ENCODE data around the gene ST6GALNAC5. TPM values are rescaled to one million over a fixed set of nuclear protein-coding genes. Genes with fewer than 3 reads are reported as not detected.
A peak's percentile ranks its signal among the peaks of the same experiment; 100 is the strongest.
"Not testable (repeated sequence)": the region's sequence is repeated elsewhere in the genome, so short reads cannot be mapped to it uniquely, and the experiment has no call there.

The ST6GALNAC5 gene
- total RNA-seq (ENCODE audit: insufficient read depth, low replicate concordance) = 166 TPM

DNA sequence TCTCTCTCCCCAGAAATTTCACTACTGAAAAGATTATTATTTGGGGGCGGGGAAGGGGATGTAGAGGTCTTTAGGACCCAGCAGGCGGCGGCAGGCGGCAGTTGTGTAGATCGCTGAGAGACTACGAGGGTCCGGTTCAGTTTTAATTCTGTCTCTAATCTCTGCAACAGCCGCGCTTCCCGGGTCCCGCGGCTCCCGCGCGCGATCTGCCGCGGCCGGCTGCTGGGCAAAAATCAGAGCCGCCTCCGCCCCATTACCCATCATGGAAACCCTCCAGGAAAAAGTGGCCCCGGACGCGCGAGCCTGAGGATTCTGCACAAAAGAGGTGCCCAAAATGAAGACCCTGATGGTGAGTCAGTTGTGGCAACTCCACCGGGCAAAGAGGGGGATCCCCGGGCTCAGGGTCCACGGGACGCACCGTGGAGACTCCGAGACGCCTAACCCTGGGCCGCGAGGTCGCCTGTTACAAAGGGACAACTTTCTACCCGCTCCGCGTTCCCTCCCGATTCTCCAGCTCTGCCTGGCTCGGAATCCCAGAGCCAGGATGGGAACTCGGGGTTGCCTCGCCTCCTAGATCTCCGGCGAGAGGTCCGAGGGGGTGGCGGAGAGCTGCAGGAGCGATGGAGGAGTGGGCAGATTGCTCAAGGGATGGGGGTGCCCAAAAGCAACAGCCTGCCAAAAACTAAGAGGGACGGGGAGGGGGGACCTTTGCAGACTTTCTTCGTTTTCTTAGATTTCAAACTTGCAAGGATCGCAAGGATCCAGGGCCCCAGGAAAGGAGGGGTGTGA, at the start of gene ST6GALNAC5:
Gene ST6GALNAC5 (plus strand): TSS at position 139 of the 789 bp plus-strand sequence.
- DNase-seq (ENCODE audit: low spot score) = peak; percentile 58

DNA sequence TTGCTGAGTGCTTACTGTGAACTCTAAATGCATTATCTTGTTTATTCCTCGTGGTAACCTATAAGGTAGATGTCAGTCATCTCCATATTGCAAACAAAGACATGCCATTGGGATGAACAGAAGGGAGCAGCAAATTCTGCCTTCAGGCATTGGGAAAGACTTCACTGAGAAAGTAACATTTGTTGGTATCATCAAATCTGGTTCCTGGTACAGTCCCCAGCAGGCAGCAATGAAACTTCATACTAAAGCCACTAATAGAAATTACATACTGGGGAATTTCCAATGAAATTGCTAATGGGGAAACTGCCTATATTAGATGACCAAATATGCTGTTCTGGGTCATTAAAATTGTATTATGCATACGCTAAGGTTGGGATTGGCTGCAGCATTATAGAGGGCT, 47.3 kb upstream of the ST6GALNAC5 start:
- DNase-seq (ENCODE audit: low spot score) = no peak

DNA sequence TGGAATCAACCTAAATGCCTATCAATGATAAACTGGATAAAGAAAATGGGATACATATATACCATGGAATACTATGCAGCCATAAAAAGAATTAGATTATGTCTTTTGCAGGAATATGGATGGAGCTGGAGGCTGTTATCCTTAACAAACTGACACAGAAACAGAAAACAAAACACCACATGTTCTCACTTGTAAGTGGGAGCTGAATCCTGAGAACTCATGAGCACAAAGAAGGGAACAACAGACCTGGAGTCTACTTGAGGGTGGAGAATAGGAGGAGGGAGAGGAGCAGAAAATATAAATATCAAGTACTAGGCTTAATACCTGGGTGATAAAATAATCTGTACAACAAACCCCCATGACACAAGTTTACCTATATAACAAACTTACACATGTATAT, 44.3 kb upstream of the ST6GALNAC5 start:
- DNase-seq (ENCODE audit: low spot score) = not testable (repeated sequence)

DNA sequence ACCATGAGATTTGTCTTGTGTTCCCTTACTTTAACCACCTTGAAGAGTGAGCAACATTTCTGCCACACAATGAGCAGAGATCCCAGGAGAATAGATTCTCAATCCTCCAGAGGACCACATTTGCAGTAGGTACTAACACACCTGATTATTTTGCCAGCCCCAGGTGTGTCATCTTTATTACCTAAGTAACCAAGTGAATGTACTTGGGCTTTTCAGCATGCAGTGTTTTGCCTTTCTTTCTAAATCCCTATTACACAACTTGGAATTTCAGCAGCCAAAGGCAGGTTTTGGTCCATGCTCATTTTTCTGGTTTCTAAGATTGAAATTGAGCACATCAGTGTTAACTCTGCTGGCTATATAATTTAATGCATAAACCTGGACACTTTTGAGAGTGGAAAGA, 43.2 kb upstream of the ST6GALNAC5 start:
- no peak for DNase-seq (ENCODE audit: low spot score)

DNA sequence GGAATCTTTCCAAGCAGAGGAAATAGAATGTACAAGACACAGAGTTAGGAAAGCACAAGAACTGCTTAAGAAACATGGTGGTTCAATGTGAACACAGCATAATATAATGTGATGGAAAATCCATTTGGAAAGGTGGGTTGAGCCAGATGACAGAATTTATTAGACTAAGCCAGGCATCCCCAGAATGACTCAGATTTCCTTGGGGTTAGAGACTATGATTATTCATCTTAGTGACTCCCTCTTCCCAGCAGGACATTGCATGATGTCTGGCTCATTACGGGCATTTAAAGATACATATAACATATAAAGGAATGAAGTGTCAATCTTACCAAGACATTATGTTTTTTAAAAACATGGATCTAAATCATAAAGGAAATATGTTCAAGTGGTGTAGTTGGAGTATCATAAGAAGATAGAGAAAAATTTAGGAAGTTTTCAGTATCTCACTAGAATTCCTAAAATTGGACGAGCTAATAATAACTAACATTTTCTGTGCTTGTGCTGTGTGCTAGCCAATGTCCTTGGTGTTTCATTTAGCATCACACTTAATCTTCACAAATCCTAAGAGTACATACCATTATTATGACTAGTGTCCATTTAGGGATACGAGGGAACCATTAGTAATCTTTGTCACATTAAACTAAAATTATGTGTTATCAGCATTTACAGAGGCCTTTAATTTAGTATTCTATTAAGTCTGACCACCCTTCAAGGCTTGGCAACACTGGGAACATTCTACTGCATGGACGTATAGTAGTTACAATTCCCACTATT, 41.0 kb upstream of the ST6GALNAC5 start:
- no peak for DNase-seq (ENCODE audit: low spot score)

DNA sequence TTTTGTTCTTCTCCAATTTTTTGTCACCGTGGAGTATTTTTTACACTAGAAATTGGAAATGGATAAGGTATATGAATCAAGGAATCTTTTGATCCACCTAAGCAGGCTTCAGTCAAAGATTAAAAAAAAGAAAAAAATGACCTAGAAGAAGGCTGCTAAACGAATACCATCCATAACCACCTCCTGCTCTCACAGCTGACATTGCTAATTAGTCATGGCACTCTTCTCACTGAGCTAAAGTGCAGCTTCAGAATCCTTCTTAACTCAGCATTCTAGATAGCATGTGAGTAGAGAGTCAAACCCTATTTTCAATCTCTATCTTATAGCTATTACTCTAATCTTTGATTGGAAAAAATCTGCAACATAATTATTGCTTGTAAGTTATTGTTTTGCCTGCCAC, 40.2 kb upstream of the ST6GALNAC5 start:
- no peak for DNase-seq (ENCODE audit: low spot score)

DNA sequence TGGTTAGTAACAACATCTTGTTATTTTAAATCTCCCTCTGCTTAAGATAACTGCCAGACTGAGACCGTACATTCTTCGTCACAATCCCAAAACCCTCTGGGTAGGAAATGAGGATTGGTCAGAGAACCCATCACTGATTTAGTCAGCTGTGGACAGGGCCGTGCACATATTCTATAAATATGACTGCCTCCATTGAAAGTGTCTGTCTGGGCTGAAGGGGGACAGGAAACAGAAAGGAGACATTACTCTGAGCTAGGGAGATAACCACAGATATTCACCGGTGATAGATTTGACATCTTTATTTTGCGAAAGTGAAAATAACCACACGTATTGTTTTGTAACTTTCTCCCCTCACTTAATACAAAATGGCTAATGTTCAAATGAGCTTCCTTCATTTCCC, 36.9 kb upstream of the ST6GALNAC5 start:
- peak; percentile 25 for DNase-seq (ENCODE audit: low spot score)

DNA sequence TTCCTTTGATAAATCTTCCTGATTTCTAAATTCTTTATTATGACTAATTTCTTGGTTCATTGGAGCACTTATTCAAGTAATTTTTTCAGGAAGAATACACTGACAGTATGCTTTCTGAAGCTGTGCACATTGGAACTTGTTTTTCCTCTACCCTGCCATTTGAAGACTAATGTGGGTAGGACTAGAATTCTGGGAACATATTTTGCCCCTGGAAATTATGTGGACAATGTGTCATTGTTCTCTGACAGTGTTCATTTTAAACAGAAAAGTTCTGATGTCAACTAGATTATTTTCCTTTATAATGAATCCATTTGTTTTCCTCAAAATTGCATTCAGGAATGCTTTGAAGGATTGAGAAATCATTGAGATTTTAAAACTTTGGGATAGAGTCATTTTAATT, 34.8 kb upstream of the ST6GALNAC5 start:
- no peak for DNase-seq (ENCODE audit: low spot score)

DNA sequence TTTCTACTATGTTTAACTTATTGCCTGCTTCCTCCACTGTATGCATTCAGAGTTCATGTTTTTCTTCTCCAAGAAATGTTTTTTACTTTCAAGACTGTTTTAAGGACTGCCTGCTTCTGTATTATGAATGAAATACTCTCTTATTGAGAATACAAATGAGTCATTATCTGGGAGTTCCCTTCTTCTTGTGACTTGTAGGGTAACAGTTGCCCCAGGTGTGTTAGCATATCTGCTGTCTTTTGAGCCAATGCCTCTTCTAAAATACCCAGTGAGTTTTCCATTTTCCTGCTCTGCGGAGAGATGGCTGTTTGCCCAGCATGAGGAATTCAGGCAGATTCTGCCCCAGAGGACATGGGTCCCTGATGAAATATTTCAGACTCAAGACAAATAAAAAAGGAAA, 34.1 kb upstream of the ST6GALNAC5 start:
- DNase-seq (ENCODE audit: low spot score) = no peak

DNA sequence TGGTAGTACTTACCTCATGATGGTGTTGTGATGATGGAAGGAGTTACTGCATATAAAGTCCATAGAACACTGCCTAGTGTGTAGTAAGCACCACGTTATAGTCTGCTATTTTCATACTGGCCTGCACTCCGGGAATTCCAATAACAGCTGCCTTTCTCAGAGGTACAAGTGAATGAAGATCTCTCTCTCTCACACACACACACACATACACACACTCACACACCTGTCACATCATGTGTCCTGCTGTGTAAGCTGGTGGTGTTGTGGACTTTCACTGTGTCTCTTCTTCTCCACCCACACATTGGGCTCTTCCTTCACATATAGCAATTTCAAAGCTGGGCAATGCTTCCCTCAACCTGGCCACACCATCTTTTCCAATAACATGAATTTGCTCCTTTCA, 33.4 kb upstream of the ST6GALNAC5 start:
- DNase-seq (ENCODE audit: low spot score) = no peak

DNA sequence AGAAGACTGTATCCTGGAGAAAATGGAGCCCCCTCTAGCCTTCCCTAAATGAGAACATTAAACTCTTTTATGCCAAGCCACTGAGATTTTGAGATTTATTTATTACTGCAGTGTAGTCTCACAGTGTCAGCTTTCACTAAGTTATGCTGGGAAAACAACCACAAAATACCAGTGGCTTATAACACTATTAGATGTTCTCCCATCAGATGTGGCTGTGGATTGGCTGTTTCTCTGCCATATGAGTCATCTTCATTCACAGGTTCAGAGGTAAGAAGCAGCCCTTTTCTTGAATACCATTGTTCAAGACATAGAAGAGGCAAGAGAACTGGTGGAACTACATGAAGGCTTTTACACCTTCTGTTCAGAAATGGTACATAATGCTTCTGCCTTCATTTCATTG, 32.1 kb upstream of the ST6GALNAC5 start:
- no peak for DNase-seq (ENCODE audit: low spot score)

DNA sequence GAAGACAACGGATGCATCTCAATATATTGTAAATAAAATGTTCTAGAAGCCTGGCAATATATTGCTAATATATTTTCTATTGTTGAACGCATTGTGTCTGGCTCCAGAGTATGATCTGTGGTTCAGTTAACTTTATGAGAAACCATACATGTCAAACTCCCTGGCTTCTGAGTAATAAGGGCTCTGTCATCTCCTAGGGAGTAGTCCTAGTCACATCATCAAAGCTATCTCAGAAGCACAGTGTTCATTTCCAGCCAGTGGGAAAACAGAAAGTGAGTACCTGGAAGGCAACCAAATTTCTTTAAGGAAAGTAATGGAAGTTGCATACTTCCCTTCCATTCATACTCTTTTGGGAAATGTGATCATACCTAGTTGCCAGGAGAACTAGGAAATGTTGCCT, 27.0 kb upstream of the ST6GALNAC5 start:
- no peak for DNase-seq (ENCODE audit: low spot score)

DNA sequence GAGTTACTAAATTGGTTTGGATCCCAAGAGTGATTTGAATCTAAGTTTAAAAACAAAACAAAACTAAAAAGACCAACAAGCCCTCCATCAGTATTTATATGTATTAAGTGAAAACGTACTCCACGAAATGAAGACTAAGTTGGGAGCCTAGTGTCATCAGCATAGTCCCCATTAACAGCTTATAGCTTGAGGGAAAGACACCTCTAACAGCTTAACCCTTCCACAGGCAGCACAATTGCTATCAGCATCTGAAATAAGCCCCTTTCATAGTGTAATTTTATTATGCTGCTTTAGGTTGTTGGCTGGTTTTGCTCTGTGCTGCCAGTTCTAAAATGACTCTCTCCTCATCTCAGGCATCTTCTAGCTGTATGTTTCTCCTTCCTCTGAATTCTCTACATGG, 25.8 kb upstream of the ST6GALNAC5 start:
- DNase-seq (ENCODE audit: low spot score) = no peak

DNA sequence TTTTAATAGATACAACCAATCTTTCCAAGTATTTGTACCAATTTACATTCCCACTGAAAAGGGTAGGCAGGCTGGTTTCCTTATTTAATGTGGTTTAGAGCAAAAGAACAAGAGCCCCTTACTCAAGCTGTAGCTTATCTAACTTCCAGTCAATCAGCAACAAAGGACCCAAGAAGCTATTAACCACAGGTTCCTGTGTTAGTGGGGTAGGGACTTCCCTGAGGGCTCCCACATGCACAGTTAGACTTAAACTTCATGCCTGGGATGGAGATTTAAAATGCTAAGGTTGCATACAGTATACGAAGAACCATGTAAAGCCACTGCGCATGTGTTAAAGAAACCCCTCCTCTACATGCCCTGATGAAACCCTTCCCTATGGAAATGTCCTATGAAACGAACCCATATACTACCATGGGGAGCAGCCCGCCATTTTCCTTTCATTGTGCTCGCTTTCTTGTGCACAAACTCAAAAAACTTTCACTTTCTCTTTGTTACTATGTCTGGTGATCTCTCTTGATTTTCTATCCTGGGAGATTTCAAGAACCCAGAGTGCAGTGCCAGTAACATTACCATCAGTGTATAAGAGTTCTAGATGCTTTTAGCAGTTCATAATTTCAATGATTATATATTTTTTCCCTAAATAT, 23.3 kb upstream of the ST6GALNAC5 start:
- DNase-seq (ENCODE audit: low spot score) = no peak

DNA sequence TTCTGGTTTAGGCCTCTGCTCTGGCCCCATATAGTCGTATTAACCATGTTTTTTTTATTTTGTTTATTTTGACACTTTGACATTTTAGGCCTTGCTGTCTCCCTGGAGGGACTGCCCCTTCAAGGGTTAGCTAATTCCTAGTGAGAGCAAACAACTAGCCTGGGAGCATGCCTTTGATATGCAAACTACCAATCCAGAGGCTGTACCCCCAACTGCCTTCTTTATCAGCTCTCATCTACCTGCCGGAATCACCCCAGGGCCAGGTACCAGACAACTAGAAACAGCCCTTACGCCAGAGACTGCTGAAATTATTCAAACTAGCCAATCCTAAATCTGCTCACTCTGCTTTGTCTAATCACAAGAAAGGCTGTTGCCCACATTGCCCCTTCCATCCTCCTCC, 13.0 kb upstream of the ST6GALNAC5 start:
- DNase-seq (ENCODE audit: low spot score) = no peak

DNA sequence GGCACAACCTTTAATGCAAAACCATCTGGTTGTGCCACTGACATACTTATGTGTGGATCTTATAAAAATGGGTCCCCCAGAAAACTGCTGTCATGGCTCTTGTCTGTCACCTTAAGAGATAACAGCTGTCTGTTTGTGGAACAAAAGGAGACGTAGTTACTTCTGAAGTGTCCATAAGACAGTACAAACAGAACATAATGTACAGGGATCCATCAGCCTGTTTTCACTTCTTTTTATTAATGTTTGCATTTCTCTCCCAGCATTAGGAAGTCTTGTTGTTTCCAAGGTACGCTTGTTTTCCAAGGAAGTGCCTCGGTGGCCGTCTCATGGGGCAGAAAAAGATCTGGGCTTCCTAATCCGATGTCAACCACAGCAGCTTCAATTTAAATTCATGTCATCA, 11.2 kb upstream of the ST6GALNAC5 start:
- DNase-seq (ENCODE audit: low spot score) = no peak

DNA sequence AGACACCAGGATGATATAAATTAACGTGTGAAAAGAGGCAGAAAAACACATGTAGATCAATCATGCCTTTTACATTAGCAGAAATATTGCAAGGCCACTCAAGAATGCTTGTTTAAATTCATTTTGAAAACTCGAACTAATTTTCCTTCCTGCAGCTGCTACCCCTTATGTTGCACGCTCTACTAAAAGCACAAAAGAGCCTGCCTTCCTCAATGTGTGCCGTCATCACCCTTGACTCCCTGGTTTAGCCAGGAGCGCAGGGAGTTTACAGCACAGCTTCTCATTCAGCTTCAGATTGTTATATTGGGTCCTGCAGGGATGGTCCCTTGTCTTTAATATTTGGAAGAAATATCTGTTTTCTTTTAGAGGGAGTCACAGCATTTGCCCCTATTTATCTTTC, 10.1 kb upstream of the ST6GALNAC5 start:
- DNase-seq (ENCODE audit: low spot score) = no peak

DNA sequence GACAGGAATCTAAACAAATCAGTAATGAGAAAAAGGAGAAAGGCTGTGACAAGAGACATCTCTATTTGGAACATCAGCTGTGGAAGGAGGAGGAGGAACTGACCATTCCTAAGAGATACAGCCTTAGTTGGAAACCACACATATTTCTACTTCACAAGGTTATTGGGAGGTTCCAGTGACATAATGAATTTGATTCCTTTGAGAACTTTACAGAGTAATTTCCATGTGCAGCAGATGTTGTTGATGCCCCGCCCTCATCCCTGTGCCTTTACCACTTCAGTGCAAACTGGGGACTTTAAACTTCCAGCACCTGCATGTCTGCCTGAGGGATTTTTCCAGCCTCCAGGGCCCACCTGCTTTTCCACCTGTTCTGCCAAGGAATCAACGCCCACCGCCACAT, 9.3 kb upstream of the ST6GALNAC5 start:
- DNase-seq (ENCODE audit: low spot score) = no peak

DNA sequence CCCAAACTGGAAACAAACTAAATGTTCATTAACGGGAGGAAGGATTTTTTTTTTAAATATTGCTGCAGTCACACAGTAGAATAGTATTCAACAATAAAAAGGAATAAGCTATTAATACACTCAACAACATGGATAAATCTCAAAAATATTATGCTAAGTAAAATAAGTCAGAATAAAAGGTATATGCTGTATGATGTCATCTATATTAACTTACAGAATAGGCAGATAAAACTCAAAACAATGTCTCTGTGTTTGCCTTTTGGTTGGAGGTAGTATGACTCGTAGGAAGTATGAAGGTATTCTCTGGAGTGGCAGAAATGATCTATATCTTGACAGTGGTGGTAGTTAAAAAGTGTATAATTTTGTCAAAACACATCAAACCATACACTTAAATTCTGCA, 6.1 kb upstream of the ST6GALNAC5 start:
- DNase-seq (ENCODE audit: low spot score) = no peak

DNA sequence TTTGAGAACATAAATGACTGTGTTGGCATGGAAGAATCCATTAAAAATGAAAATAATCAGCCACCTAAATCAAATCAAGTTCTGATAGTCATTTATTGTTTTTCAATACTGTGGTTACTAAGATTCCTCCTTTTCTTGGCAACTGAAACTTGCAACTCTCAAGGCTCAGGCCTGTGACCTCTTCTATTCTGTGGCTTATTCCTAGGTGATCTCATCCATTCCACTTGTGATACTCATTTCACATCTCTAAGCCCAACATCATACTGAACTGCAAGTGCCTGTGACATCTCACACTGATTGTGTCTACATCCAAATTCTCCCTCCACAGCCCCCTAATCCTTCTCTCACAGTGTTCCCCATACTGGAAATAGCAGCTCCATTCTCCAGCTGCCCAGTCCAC, 4.8 kb upstream of the ST6GALNAC5 start:
- peak; percentile 12 for DNase-seq (ENCODE audit: low spot score)

DNA sequence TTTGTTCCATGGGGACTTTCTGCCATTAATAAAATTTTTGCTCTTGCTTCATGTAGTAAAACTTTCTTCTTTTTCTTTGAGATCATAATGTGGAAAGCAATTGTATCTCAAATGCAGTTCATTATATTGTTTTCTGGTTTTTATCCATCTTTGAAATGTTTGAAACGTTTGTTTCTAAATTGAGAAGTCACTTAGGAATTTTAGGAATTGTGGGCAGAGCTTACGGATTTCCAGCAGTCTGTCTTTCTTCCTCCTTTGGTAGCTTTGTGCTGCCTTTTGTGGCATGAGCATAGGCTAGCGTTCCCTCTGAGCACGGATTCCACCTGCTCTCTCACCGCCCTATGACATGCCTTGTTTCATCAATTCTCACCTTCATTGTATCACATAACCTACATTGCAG, 2.9 kb upstream of the ST6GALNAC5 start:
- DNase-seq (ENCODE audit: low spot score) = peak; percentile 18

DNA sequence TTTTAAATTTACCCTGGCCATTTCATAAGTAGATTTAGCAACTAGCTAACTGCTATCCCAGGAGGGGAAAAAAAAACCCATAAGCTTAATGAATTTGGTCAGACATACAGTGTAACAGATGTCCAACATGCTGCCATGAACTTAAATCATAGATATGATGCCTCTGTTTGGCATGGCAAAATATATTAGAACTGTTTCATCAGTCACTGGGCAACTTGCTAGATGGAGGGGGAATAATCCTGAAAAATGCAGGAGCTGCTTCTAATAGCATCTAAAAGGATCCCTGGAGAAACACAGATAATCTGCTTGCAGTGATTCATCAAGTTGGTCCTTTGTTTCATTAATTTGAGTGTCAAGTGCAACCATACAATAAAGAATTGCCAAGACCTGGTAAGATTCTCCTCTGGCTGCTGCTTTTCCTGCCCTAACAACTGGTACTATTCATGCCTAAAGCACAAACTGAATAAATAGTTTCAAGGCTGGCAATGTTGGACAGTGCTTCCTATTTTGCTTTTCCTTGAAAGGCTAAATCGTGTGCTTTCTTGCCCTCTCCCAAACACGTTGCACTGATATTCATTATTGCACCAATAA, 1.5 kb upstream of the ST6GALNAC5 start:
- no peak for DNase-seq (ENCODE audit: low spot score)

Measured in umbilical cord (tissue), 2 donors.